ENCODE results near the gene RNF4. TPM values are rescaled to one million over a fixed set of nuclear protein-coding genes. Genes with fewer than 3 reads are reported as not detected.
A peak's percentile ranks its signal among the peaks of the same experiment; 100 is the strongest.

RNF4 gene
- total RNA-seq, 1 experiment from 2014 or later, result 92.0 TPM

GRCh38 chr4:2507855-2508254 is 38.9 kb downstream of the RNF4 start:
- Histone ChIP-seq H2BK5ac (ENCODE audit: insufficient read length, low read length) (no peak overlapping the region), H3T11ph (ENCODE audit: low read length) (no peak overlapping the region), H2AFZ (ENCODE audit: low read length) (no peak overlapping the region), H2BK120ac (ENCODE audit: low read depth, low read length, poor library complexity, severe bottlenecking) (no peak overlapping the region), H2BK12ac (ENCODE audit: insufficient read length, low read depth, low read length) (no peak overlapping the region), H3K79me2 (ENCODE audit: insufficient read depth, low read length) (no peaks in the 10 kb centered on the region), H3K4me1 (ENCODE audit: insufficient read depth, low read length) (no peaks in the 10 kb centered on the region), H4K91ac (ENCODE audit: insufficient read length, low read depth, low read length) (no peak overlapping the region), H2BK15ac (ENCODE audit: low read depth, low read length) (no peak overlapping the region), H3K18ac (ENCODE audit: insufficient read length, low read depth, low read length) (no peak overlapping the region), H4K5ac (ENCODE audit: insufficient read length, low read depth, low read length) (no peak overlapping the region), H3K9ac (ENCODE audit: extremely low read depth, insufficient read length, low read length) (no peak overlapping the region), H3K23me2 (ENCODE audit: insufficient read length, low read depth, low read length, poor library complexity, severe bottlenecking) (no peaks in the 10 kb centered on the region), H2AK5ac (ENCODE audit: insufficient read length, low read length) (no peak overlapping the region), H3K9me3 (ENCODE audit: control insufficient read depth, low read depth, low read length) (no peaks in the 10 kb centered on the region), H3K14ac (ENCODE audit: insufficient read depth, low read length) (no peak overlapping the region), H3K27me3 (ENCODE audit: insufficient read depth, low read length) (no peaks in the 10 kb centered on the region), H3K79me1 (ENCODE audit: insufficient read depth, low read depth, low read length, poor library complexity, severe bottlenecking) (peaks cover 9% of the 10 kb centered on the region), H3K23ac (ENCODE audit: insufficient read length, low read depth, low read length) (no peak overlapping the region), H4K20me1 (ENCODE audit: control insufficient read depth, insufficient read depth, insufficient read length) (no peaks in the 10 kb centered on the region), H2BK20ac (ENCODE audit: low read depth, low read length, poor library complexity, severe bottlenecking) (no peak overlapping the region), H3K4ac (ENCODE audit: low read depth, low read length) (no peak overlapping the region), H4K8ac (replicated peaks; ENCODE audit: insufficient read length, low read depth, low read length) (no peak overlapping the region), H3K4me2 (ENCODE audit: insufficient read depth, insufficient read length, low read length) (no peak overlapping the region), H3K27ac (ENCODE audit: insufficient read length, low read depth, low read length) (no peak overlapping the region), H3K56ac (ENCODE audit: insufficient read length, low read depth, low read length) (no peak overlapping the region)
- H3K4me1 Mint-ChIP-seq, result no peaks in the 10 kb centered on the region; a peak in 1 of 4 replicates
- TF ChIP-seq CTCF (conservative IDR thresholded peaks at IDR 0.05), result no peak
- peaks cover 45 to 72% (median 64%) of the 10 kb centered on the region in 3 experiments for H3K36me3 Mint-ChIP-seq (ENCODE audit: insufficient read depth in 1 of 3, low read depth in 3 of 3)
- no peaks in the 10 kb centered on the region for H3K27me3 Mint-ChIP-seq (ENCODE audit: low read depth)
- peak overlapping the region in 2 of 3 experiments; percentile 20 to 74; a peak in 4 of 7 replicates for H3K27ac Mint-ChIP-seq
- no peak overlapping the region for H3K4me3 Mint-ChIP-seq
- no peaks in the 10 kb centered on the region; a peak in 1 of 5 replicates for H3K9me3 Mint-ChIP-seq
- DNase-seq, result no peak
- no CpG with 5 or more reads among the region's 7 CpGs for WGBS (ENCODE audit: extremely low coverage, insufficient read length, low lambda C conversion rate)
